ENCODE measurements around the gene CAMK1G.

DNA sequence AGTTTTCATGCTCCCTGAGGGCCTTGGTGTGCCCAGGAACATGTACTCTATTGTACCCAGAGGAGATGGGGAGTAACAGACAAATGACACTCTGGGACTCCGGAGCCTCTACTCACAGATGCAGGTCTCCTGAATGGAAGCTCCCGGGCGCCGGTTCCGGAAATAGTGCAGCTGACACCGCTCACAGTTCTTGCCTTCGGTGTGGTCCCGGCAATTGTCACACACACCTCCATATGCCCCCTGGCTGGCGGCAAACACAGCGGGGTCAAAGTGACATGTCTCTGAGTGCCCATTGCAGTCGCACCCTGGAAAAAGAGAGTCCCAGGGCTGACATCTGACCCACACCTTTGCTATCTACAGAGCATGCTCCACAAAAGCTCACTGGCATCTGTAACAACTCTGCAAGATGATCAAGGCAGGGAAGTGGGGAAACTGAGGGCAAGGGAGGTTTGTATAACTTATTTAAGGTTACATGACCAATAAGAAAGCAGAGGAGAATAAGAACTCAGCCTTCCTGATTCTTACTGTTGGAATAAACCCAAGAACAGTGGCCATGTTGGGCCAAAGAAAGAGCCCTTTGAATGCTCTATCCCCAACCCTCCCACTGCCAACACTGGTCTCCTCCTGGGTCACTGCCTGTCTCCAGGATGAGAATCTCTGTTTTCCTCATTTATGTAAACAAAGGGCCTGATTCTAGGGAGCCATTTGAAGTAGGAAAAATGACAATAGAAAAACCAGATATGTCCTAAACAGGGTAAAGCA is 46.3 kb downstream of the CAMK1G start:
- TF ChIP-seq CTCF (IDR thresholded peaks at IDR 0.05), result no peak
- TF ChIP-seq POLR2A (IDR thresholded peaks at IDR 0.05), result no peak
- TF ChIP-seq EP300 (IDR thresholded peaks at IDR 0.05), result no peak
